ENCODE measurements around the gene ARHGAP26.

ARHGAP26 gene

GRCh38 chr5:142929587-142929986 lies 159.4 kb downstream of the ARHGAP26 start:
- TF ChIP-seq CTCF (IDR thresholded peaks at IDR 0.05; ENCODE audit: low read depth, low read length, missing control alignments) = no peak
- DNase-seq (ENCODE audit: low read depth) = no peak
- no peak overlapping the region for H3K4me3 ChIP-seq (ENCODE audit: low read depth, low read length)

- no peak overlapping the region for H3K4me3 ChIP-seq (ENCODE audit: low read depth, low read length)
- TF ChIP-seq CTCF (IDR thresholded peaks at IDR 0.05; ENCODE audit: low read depth, low read length, missing control alignments) = no peak
- no peak for DNase-seq (ENCODE audit: low read depth)
Observed at GRCh38 chr5:142930395-142931110, 160.4 kb downstream of the ARHGAP26 start.

- no peak for TF ChIP-seq CTCF (IDR thresholded peaks at IDR 0.05; ENCODE audit: low read depth, low read length, missing control alignments)
- H3K4me3 ChIP-seq (ENCODE audit: low read depth, low read length) = no peak overlapping the region
- DNase-seq (ENCODE audit: low read depth) = no peak
Observed at GRCh38 chr5:142931896-142932686, 161.9 kb downstream of the ARHGAP26 start.

- no peak for TF ChIP-seq CTCF (IDR thresholded peaks at IDR 0.05; ENCODE audit: low read depth, low read length, missing control alignments)
- no peak for DNase-seq (ENCODE audit: low read depth)
- no peak overlapping the region for H3K4me3 ChIP-seq (ENCODE audit: low read depth, low read length)
Observed at GRCh38 chr5:142934051-142934762, 164.0 kb downstream of the ARHGAP26 start.

GRCh38 chr5:142935014-142935413 lies 164.8 kb downstream of the ARHGAP26 start:
- TF ChIP-seq CTCF (IDR thresholded peaks at IDR 0.05; ENCODE audit: low read depth, low read length, missing control alignments) = no peak
- no peak for DNase-seq (ENCODE audit: low read depth)
- H3K4me3 ChIP-seq (ENCODE audit: low read depth, low read length) = no peak overlapping the region

GRCh38 chr5:142937374-142937773 lies 167.2 kb downstream of the ARHGAP26 start:
- no peak for TF ChIP-seq CTCF (IDR thresholded peaks at IDR 0.05; ENCODE audit: low read depth, low read length, missing control alignments)
- DNase-seq (ENCODE audit: low read depth) = no peak
- H3K4me3 ChIP-seq (ENCODE audit: low read depth, low read length) = no peak overlapping the region
